Ecto neural progenitor cell (in vitro differentiated cells): ENCODE measurements around the gene HOXB6.

Experiments used
- DNase-seq: peaks from one replicate; pipeline ENCODE4 v3.0.0-alpha.2; 2018; ENCODE audit warnings: low spot score

Gene HOXB6

DNA sequence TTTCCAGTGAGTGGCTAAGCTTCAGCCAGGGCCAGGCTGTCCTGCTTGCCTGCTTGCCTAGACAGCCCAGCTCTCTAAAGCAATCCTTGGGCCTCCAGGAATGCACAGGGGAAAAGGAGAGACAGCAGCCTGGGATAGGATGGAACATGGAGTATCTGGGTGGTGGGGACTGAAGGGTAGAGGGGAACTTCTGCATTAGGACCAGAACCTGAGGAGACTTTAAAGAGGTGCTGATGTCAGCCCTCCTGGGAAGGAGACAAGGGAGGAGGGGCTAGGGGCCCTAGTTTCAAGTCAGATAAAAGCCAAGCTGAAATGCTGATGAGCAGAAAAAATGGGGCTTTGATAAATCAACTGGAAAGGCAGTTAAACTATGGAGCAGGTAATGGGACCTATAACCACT is 4.2 kb upstream of the HOXB6 start:
- no peak for DNase-seq

DNA sequence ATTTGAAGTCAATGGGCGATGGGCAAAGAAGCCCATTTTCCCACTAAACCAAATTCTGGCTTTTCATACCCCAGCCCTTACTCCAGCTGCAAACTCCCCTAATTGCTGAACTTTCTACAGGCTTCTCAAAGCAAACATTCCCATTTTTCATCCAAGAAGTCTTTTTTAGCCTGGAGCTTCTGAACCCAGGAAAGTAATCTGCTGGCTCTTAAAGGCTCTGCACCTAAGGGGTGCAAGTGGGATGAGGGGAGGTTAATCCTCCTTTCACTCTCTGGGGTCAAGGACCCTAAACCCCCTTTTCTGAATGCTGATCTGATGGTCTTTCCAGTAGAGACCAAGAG is 3.7 kb upstream of the HOXB6 start:
- no peak for DNase-seq

DNA sequence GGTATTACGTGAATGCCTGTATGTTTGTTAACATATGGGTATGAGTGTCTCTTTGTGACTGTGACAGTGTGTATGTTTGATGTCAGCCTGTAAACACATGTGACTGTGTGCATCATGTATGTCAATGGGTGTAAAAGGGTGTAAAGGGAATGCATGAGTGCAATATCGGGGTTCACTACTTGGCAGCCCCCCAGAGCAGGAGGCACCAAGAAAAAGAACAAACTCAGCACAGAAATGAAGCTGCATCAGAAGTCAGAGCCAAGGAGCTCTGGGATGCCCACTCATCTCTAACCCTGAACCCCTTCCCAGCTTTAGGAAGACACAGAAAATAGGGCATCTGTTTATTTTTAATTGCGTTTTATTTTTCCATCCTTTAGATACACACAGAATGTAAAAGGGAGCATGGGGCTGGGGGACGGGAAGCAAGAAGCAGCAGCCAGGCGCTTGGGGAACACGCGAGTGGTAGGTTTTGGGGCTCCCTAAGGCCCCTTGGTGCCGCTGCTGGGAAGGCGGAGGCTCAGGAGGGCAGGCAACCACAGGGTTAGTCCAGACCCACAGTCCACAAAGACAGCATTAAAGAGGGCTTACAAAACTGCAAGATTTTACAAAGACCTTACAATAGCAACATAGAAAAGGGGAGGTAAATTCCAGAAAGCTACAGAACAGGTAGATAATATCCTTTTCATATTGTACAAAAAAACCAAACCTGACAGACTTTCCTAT is 2.3 kb upstream of the HOXB6 start:
- no peak for DNase-seq

DNA sequence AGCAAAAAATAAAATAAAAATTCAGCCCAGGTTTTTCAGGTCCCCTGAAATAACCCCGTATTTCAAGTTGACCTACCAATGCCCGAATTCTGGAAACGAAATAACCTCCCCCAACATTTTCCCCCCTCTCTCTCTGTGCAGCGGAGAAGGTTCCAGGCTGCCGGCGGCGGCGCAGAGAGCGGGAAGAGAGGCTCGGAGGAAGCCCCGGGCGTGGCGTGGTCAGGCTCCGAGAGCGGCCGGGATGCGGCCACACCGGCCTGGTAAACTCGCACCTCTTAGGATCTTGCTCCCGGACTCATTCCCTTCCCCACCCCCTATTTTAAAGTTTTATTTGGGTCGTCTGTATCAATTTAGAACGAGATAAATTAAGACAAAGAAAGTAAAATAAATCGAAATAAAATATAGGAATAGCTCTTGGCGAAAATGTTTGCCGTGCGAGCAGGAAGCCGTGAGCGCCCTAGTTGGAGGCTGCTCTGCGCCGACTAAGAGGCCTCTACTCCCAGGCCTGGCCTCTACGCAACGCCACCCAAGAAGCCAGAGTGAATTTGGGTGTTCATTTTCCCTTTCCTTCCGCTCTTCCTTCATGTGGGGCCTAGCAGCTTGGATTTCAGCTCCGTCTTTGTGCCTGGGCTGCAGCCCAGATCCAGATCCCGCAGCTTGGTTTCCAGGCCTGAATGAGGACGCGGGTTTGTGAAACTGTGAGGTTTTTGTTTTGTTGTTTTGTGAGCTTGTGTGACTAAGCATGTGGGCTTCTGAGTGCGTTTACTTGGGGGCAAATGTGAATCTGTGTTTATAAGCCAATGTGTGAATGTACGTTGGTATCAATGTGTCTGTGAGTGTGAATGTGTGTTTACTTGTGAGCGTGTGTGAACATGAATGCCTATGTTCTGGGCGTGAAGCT is 1.5 kb upstream of the HOXB6 start:
- no peak for DNase-seq

- DNase-seq: no peak
Measured at GRCh38 chr17:48605409-48605919, 678 bp upstream of the HOXB6 start.

DNA sequence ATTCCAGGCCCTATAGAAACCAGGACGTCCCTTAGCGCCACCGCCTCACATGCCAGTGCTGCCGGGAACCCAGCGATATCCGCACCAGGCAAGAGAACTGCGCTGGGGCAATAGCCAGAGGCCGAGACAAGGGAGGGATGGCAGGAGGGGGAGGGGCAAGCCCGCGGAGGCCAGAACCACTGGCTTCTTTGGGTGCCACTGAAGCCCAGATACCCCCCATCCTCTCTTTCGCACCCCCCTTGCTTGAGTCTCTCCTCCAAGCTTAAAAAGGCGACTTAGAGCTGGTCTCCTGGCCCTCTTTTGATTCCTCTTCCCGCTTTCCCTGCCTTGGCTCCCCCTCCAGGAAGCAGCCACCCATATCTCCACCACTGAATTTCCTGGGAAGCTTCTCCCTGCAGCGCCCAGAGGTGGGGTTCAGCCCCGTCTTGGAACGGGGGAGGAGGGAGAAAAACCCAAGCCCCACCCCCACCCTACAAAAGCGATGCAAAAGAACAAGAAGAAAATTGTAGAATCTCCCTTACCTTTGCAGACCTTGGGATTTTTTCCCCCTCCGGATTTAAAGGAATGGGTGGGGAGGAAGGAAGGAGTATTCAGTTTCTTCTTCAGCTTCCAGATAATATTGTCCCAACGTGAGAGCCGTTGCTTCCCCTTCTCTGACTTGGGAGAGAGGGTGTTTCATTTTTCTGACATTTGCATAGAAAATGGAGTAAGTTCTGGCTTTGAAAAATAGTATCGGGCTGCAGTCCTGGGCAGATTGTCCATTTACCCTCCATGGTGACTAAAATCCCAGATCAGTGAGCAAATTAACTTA is 622 bp downstream of the HOXB6 start:
- DNase-seq: no peak

DNA sequence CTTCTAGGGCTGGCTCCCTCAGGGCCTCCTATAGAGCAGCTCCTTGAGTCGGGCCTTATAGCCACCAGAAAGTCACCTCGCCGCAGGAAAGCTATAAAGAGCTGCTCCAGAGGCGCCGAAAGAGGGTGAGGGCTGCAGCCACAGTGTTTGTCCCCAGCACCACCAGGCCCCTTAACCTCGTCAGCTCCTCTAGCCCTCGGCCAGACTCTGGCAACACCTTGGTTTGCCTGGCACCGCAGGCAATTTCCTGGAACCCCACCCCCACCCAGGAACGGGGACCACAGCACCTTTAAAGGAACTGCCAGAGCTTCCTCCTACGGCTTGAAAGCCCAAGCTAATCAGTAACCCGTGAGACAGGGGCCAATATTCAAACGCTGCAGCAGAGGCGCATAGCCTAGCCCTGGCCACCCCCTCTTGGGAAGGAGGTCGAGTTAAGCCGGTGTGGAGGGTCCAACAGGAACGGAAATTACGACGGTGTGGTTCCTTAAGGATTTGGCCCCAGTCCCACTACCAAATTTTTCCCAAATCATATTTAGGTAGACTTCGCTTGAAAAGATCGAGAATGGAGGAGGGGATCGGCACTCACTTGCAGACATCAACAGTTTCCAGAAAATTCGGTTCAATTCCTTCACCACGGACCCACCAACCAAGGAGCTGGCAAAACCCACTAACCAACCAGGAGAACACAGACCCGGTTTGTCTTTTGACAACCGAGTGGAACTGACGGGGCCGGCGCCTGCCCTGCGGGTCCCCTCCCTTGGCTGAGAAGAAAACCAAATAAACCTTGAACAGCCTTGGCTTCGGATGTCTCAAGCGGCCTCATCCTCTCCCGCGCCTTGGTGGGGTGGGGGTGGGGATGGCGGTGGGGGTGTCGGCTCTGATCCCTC is 3.0 kb downstream of the HOXB6 start:
- no peak for DNase-seq

- no peak for DNase-seq
Measured at GRCh38 chr17:48601207-48601538, 3.6 kb downstream of the HOXB6 start.

- no peak for DNase-seq
Measured at GRCh38 chr17:48600244-48601098, 4.3 kb downstream of the HOXB6 start.

- DNase-seq: no peak
Measured at GRCh38 chr17:48599354-48599753, 5.4 kb downstream of the HOXB6 start.

GRCh38 chr17:48598736-48599135 is 6.0 kb downstream of the HOXB6 start:
- DNase-seq: no peak

- no peak for DNase-seq
Measured at GRCh38 chr17:48597778-48598631, 6.8 kb downstream of the HOXB6 start.

GRCh38 chr17:48597528-48597777 is 7.3 kb downstream of the HOXB6 start:
- no peak for DNase-seq

GRCh38 chr17:48596735-48597527 is 7.9 kb downstream of the HOXB6 start:
- DNase-seq: no peak

GRCh38 chr17:48596000-48596734 is 8.6 kb downstream of the HOXB6 start:
- DNase-seq: no peak

DNA sequence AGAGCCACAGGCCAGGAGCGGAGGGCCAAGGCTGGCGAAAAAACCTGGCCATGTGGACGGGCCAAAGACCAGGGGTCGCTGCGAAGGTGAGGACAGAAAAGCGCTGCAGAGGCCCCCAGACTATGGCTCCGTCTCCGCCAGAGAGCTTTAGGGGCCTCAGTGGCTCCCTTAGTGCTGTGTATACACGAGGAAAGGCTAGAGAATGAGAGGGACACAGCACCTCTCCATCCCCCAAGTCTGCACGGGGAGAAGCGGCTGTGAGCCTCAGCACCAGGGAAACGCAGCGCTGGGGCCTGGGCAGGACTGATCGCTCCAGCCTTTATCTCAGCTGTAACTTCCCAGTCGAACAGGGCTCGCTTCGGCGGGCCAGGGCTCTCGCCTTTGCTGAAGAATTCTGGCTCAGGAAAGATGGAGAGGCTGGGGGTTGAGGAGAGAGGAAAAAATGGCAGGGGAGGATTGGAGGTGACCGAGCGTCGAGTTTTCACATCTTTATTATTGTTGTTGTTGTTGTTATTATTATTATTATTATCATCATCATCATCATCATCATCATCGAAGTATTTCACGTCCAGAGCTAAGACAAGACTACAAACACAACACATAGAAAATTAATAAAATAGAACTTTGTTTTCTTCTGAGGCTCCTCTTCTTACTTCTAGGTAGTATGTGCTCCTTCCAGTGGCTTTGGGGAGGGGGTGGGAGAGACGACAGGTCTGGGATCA is 9.3 kb downstream of the HOXB6 start:
- DNase-seq: no peak

DNA sequence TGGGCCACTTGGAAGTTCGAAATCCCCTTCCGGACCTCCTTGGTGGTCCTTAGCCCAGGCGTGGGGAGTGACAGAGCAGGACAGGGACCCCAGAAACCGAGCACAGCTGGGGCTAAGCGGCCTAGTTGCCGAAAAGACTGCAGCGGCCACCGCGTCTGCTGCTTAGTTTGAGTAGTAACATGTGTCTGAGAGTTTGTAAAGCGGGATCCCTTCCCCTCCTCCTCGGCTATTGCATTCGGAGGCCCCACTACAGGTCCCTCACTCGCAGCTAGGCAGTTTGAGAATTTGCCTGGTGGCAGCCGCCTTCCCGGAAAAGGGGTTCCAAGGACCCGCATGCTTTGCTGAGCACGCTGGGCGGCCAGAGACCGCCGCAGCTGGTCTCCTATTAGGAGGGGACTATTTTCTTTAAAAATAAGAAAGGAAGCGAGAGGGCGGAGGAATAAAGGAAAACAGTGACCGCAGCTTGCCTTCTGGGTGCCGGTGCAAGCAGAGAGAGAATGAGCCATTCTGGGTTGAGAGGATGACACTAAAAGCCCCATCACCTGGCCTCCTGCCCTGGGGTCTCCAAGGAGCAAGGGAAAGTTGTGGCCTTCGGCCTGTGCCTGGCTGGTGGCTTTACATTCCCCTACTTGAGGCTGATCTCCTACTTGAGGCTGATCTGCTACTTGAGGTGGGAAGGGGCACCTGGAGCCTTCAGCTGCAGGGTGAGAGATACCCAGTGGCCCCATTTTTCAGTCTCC is 10.1 kb downstream of the HOXB6 start:
- no peak for DNase-seq
